Transverse colon (tissue), 4 donors: ENCODE results near the gene EPHB2. TPM values are rescaled to one million over a fixed set of nuclear protein-coding genes. Genes with fewer than 3 reads are reported as not detected.
"Not testable (repeated sequence)": the region's sequence is repeated elsewhere in the genome, so short reads cannot be mapped to it uniquely, and the experiment has no call there.

Experiments
- DNase-seq: peaks from one replicate; pipeline ENCODE4 v3.0.0-alpha.2; 2019
- H3K27ac ChIP-seq, 4 donors: fragments of 200-600 bp; sonication (generic); 2 replicates each; pipeline ENCODE4 v1.5.1; 2016 to 2018; ENCODE audit warnings: inconsistent platforms in 4 of 4
- H3K27me3 ChIP-seq: fragments of 200-600 bp; sonication (generic); 2 replicates; pipeline ENCODE4 v1.5.1; 2017; ENCODE audit warnings: inconsistent platforms
- H3K36me3 ChIP-seq, 4 donors: fragments of 200-600 bp; sonication (generic); 2 replicates each; pipeline ENCODE4 v1.5.1; 2017 to 2019; ENCODE audit warnings: inconsistent platforms in 4 of 4
- H3K4me1 ChIP-seq, 4 donors: fragments of 200-600 bp; sonication (generic); 2 replicates each; pipeline ENCODE4 v1.5.1; 2017 to 2020; ENCODE audit warnings: inconsistent platforms in 4 of 4
- H3K4me3 ChIP-seq, 4 donors: fragments of 200-600 bp; sonication (generic); 1 replicate in 1 of 4; 2 replicates in 3 of 4; pipeline versions ENCODE4 v1.5.1 to v1.6.1; 2017 to 2019; ENCODE audit warnings: inconsistent platforms in 4 of 4
- H3K9me3 ChIP-seq, 2 donors: fragments of 200-600 bp; sonication (generic); 2 replicates each; pipeline ENCODE4 v1.5.1; 2017 to 2019; ENCODE audit warnings: inconsistent platforms in 2 of 2
- CTCF ChIP-seq, 5 experiments: fragments of 200-600 bp in 3 of 5; fragments of 450-650 bp in 2 of 5; sonication (generic) in 3 of 5; IDR thresholded peaks; 1 replicate in 2 of 5; 2 replicates in 3 of 5; pipeline ENCODE4 v1.5.1; 2016 to 2017; ENCODE audit warnings: antibody characterized with exemption in 5 of 5, inconsistent platforms in 3 of 5, mild to moderate bottlenecking in 2 of 5, moderate library complexity in 1 of 5
- EP300 ChIP-seq: sonication (generic); formaldehyde crosslinking; IDR thresholded peaks from one replicate; pipeline ENCODE4 v1.6.1; 2017; ENCODE audit warnings: antibody characterized with exemption, low read depth
- POLR2A ChIP-seq: fragments of 450-650 bp; IDR thresholded peaks from one replicate; pipeline ENCODE4 v1.6.1; 2016; ENCODE audit warnings: antibody characterized with exemption, mild to moderate bottlenecking, moderate library complexity
- POLR2AphosphoS5 ChIP-seq, 3 donors: sonication (generic); formaldehyde crosslinking; IDR thresholded peaks; one replicate each; pipeline ENCODE4 v1.6.1; 2016; ENCODE audit warnings: antibody characterized with exemption in 3 of 3
- WGBS, 2 donors: methylation state at CpG; one replicate each; pipeline ENCODE4 v1.1.5; 2018; ENCODE audit warnings: low coverage in 1 of 2; 5-methylcytosine and 5-hydroxymethylcytosine counted together
- in situ Hi-C, 4 donors: fragments of 200-750 bp; cut with MboI; loops; one replicate each; pipeline versions ENCODE4 v1.15.0 to v1.15.1; 2017; ENCODE audit warnings: low sequenced_read_pairs in 3 of 4, low pct_ligation_motif_present in 1 of 4, low pct_unique_long_range_greater_than_20kb in 1 of 4
- intact Hi-C: fragments of 100-400 bp; cut with DNase I; formaldehyde crosslinking; loops from one replicate; pipeline ENCODE4 v1.15.1; 2023; ENCODE audit warnings: low total_unique reads
- total RNA-seq, 4 donors: library from RNA; depleted of rRNA; stranded (reverse); fragments of >200 nt; gene quantifications; one replicate each; pipeline ENCODE4 v1.1.0, GENCODE V29; 2016

Gene EPHB2
- total RNA-seq, 4 donors from 2014 or later: 3.0 to 152 (median 27.9) TPM

GRCh38 chr1:22839806-22840205, 129.2 kb downstream of the EPHB2 start:
- H3K9me3 ChIP-seq: no peaks in the 10 kb centered on the region
- WGBS, 2 donors: 75 to 81% methylated on average over 5 to 6 of the region's 6 CpGs

GRCh38 chr1:22841142-22841541, 130.5 kb downstream of the EPHB2 start:
- in situ Hi-C loops: no loop called here
- intact Hi-C loops: no loop called here

More at GRCh38 chr1:22839806-22840205, 129.2 kb downstream of the EPHB2 start:
- Histone ChIP-seq H3K4me1 (no peaks in the 10 kb centered on the region), H3K36me3 (no peaks in the 10 kb centered on the region), H3K4me3 (no peak overlapping the region), H3K27me3 (no peaks in the 10 kb centered on the region), H3K27ac (no peak overlapping the region)
- no peak for DNase-seq
- intact Hi-C loops (no loop called here), in situ Hi-C loops (no loop called here)
- no peak for TF ChIP-seq POLR2A
- no peak for TF ChIP-seq EP300

GRCh38 chr1:22841860-22842281, 131.2 kb downstream of the EPHB2 start:
- DNase-seq: no peak

More at GRCh38 chr1:22841142-22841541, 130.5 kb downstream of the EPHB2 start:
- no peaks in the 10 kb centered on the region for H3K36me3 ChIP-seq
- H3K9me3 ChIP-seq: no peaks in the 10 kb centered on the region
- DNase-seq: no peak
- TF ChIP-seq CTCF (IDR thresholded peaks at IDR 0.05) (no peak), EP300 (no peak), POLR2AphosphoS5 (IDR thresholded peaks at IDR 0.05) (no peak), POLR2A (no peak)
- 66% methylated on average over 3 of the region's 3 CpGs; no CpG with 5 or more reads in 1 of the 2 donors for WGBS, 2 donors
- no peak overlapping the region for H3K27ac ChIP-seq
- H3K4me3 ChIP-seq: no peak overlapping the region
- no peaks in the 10 kb centered on the region for H3K27me3 ChIP-seq
- H3K4me1 ChIP-seq: peaks cover 0 to 6% (median 0%) of the 10 kb centered on the region in 4 donors

GRCh38 chr1:22843441-22844183, 133.0 kb downstream of the EPHB2 start:
- intact Hi-C loops, H3K4me3 ChIP-seq, H3K4me1 ChIP-seq, H3K27me3 ChIP-seq, H3K36me3 ChIP-seq, in situ Hi-C loops, H3K9me3 ChIP-seq, H3K27ac ChIP-seq, DNase-seq: not testable (repeated sequence)
- WGBS, 2 donors: 90 to 91% methylated on average over 8 to 11 of the region's 11 CpGs

More at GRCh38 chr1:22841860-22842281, 131.2 kb downstream of the EPHB2 start:
- intact Hi-C loops (no loop called here), in situ Hi-C loops (no loop called here)
- Histone ChIP-seq H3K27me3 (no peaks in the 10 kb centered on the region), H3K27ac (no peak overlapping the region), H3K36me3 (no peaks in the 10 kb centered on the region), H3K4me1 (peaks cover 0 to 6% (median 0%) of the 10 kb centered on the region in 4 donors), H3K4me3 (no peak overlapping the region), H3K9me3 (no peaks in the 10 kb centered on the region)
- 64 to 87% methylated on average over 3 to 8 of the region's 8 CpGs for WGBS, 2 donors
- TF ChIP-seq EP300 (no peak), POLR2A (no peak), CTCF (IDR thresholded peaks at IDR 0.05) (no peak), POLR2AphosphoS5 (IDR thresholded peaks at IDR 0.05) (no peak)

- H3K4me1 ChIP-seq: peaks cover 0 to 6% (median 0%) of the 10 kb centered on the region in 4 donors
- H3K9me3 ChIP-seq: no peaks in the 10 kb centered on the region
- intact Hi-C loops (no loop called here), in situ Hi-C loops (no loop called here)
- DNase-seq: no peak
- H3K36me3 ChIP-seq: no peaks in the 10 kb centered on the region
- 93% methylated on average over 5 of the region's 5 CpGs; no CpG with 5 or more reads in 1 of the 2 donors for WGBS, 2 donors
- H3K27me3 ChIP-seq: no peaks in the 10 kb centered on the region
- H3K27ac ChIP-seq: no peak overlapping the region
- TF ChIP-seq CTCF (IDR thresholded peaks at IDR 0.05): no peak
- TF ChIP-seq POLR2A: no peak
- TF ChIP-seq EP300: no peak
- no peak for TF ChIP-seq POLR2AphosphoS5 (IDR thresholded peaks at IDR 0.05)
- no peak overlapping the region for H3K4me3 ChIP-seq
Observed at GRCh38 chr1:22844621-22845020, 134.0 kb downstream of the EPHB2 start.
